ENCODE data around the gene UGT2B7.
"Not testable (repeated sequence)": the region's sequence is repeated elsewhere in the genome, so short reads cannot be mapped to it uniquely, and the experiment has no call there.

UGT2B7 gene

DNA sequence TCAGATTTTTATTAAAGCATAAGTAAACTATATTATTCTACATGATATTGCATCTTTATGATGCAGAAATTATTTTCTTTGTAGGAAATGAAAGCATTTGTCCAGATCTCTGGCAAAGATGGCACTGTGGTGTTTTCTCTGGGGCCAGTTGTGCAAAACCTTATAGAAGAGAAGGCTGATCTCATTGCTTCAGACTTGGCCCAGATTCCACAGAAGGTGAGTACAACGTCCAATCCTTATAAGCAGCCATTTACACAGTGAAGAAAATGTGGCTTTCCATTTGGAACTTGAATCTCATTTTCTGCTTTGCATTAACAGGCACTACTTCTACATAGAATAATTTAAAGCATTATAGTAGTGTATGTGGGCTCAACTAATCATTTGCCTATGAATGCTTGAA lies 6.9 kb upstream of the UGT2B7 start:
- DNase-seq = no peak

DNA sequence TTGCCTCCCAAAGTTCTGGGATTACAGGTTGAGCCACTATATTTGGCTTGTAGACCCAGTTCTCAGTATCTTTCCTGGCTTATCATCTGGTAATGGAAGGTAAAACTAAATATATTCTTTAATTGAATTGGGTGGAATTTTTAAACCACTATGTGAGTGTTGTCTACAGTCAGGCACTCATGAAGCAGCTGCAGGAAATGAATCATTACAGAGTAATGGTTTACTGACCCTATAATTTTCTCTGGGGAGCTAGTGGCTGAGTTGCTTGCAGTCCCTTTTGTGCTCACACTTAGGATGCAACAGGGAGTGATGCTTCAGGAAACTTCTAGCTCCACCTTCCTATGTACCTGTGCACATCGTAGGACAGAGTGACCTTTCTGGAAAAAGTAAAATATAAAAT lies 4.1 kb upstream of the UGT2B7 start:
- no peak for DNase-seq

DNA sequence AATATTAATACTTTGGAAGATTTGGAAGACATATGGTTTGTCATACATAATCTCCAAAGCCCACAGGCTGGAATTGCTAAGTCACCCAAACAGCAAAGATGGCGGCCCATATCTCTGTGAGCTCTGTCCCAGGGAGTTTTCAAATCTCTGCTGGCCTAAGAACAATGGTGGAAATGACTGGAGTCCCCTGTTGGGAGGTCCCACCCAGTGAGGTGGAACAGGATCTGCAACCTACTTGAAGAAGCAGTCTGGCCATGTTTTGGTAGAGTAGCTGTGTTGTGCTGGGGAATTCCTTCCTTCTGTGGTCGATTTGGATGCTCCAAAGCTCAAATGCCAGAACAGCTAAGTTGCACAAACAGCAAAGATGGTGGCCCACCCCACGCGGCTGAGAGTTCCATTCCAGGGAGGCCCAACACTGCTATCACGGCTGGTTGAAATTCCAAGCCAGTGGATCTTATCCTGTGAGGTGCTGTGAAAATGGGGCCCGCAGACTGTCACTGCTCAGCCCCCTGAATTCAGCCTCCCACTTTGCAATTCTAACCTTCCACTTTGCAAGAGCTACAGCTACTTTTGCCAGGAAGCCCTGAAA lies 3.2 kb upstream of the UGT2B7 start:
- no peak for DNase-seq

DNA sequence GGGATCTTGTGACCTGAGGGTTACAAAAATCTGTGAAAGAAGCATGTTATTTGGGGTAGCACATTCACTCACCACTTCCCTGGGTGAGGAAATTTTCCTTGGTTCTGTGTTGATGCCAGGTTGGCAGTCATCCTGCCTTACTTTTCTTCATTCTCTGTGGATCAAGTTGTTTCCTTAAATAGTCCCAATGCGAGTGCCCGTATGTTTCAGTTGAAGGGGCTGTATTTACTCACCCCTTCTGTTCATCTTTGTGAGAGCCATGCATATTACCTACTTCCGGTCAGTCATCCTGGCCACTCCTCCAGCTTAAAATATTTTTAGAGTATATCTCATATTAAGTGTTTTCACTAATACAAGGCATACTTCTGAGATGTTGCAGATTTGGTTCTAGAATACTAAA lies 2.6 kb upstream of the UGT2B7 start:
- no peak for DNase-seq

DNA sequence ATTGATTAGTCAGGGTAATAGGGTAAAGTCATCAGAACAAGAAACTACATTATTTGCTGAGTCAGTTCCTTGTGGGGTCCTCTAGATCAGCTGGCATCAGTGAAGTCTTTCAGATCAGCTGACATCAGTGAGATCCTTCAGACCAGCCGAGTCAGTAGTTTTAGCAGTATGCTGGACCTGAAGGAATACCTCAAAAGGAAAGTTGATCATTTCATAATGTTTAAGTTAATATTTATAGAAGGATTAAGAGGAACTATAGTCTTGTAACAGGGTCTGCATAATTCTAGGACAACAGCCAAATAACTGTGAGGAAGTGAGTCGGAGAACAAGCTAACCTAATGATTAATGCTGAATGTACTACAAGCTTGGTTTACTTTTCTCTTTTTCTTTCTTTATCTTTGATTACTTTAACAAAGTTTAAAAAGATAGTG lies 958 bp upstream of the UGT2B7 start:
- no peak for DNase-seq

DNA sequence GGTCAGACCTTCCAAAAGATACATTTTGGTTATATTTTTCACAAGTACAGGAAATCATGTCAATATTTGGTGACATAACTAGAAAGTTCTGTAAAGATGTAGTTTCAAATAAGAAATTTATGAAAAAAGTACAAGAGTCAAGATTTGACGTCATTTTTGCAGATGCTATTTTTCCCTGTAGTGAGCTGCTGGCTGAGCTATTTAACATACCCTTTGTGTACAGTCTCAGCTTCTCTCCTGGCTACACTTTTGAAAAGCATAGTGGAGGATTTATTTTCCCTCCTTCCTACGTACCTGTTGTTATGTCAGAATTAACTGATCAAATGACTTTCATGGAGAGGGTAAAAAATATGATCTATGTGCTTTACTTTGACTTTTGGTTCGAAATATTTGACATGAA lies 536 bp downstream of the UGT2B7 start:
- DNase-seq = no peak

DNA sequence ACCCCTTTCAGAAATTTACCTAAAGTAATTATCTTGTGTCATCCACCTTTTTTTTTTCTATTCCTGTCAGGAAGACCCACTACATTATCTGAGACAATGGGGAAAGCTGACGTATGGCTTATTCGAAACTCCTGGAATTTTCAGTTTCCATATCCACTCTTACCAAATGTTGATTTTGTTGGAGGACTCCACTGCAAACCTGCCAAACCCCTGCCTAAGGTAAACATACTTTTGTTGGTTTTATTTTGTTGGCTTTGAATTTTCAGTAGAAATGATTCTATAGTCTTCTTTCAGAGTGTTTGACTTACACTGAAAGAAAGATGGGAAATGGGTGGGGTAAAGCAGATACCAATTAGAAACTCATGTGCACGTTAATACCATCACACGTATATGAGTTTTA lies 2.2 kb downstream of the UGT2B7 start:
- no peak for DNase-seq

DNA sequence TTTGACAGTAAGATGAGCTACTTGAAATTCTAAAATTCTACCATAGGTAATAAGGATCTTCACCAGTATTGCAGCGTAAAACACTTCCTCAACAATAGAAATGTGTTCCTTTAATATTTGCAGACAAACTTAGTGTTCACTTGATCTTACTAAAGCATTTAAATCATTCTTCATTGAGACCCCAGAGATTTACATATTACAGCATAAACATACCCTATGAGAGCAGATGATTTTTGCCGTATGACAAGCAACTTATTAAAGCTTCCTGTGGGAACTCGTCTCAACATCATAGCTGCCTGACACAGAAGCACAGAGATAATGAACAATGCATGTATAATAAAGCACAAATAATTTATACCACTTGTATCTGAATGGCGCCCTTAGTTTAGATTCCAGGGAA lies 3.6 kb downstream of the UGT2B7 start:
- DNase-seq = no peak

DNA sequence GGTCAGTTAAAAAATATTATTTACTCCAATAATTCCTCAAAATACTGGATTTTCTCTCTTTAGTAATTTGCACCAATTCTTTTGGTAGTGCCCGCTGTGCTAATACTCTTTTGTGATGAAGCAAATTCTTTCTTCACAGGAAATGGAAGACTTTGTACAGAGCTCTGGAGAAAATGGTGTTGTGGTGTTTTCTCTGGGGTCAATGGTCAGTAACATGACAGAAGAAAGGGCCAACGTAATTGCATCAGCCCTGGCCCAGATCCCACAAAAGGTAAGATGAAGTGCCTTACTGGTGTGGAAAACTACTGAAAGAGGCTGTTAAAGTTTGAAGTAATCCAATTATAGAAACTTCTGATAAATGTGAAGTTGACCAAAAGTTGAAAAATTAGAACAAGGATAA lies 6.4 kb downstream of the UGT2B7 start:
- DNase-seq = not testable (repeated sequence)

DNA sequence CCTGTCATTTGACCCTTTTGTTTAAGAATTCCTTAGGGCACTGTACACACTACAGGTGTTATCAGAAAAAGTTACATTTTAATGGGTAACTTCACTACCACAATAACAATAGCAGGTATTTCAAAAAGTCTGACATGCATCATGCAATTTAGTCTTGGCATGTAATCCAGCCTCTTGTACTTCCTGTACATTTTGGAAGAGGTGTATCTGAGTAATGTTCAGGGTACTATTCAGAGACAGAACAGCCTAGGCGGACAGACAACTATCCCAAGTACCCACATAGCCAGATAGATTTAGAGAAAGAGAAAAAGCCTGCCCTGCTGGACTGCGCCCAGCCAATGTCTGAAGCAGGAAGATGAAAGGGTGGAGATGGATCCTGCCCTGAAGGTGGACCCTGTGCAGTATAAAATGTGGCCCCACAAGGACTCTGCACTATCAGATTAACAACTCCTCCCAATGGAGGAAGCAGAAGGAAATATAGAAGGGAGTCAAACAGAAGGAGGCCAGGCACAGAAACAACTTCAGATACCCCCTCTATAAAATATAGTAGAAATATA lies 8.5 kb downstream of the UGT2B7 start:
- DNase-seq = no peak

DNA sequence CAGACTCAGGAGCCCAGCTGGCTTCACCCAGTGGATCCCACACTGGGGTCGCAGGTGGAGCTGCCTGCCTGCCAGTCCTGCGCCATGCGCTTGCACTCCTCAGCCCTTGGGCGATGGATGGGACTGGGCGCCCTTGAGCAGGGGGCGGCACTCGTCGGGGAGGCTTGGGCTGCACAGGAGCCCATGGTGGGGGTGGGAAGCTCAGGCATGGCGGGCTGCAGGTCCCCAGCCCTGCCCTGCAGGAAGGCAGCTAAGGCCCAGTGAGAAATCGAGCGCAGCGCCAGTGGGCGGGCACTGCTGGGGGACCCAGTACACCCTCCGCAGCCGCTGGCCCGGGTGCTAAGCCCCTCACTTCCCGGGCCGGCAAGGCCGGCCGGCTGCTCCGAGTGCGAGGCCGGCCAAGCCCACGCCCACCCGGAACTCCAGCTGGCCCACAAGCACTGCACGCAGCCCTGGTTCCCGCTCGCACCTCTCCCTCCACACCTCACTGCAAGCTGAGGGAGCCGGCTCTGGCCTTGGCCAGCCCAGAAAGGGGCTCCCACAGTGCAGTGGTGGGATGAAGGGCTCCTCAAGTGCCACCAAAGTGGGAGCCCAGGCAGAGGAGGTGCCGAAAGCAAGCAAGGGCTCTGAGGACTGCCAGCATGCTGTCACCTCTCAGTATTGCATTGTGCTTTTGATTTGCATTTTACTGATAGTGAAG lies 19.0 kb downstream of the UGT2B7 start:
- not testable (repeated sequence) for DNase-seq

DNA sequence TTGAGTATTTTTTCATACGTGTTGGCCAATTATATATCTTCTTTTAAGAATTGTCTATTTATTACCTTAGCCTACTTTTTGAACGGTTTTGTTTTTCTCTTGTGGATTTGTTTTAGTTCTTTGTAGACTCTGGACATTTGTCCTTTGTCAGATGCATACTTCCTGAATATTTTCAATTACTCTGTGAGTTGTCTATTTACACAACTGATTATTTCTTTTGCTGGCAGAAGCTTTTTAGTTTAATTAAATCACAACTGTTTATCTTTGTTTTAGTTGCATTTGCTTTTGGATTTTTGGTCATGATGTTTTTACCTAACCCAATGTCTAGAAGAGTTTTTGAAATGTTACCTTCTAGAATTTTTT lies 19.6 kb downstream of the UGT2B7 start:
- no peak for DNase-seq

DNA sequence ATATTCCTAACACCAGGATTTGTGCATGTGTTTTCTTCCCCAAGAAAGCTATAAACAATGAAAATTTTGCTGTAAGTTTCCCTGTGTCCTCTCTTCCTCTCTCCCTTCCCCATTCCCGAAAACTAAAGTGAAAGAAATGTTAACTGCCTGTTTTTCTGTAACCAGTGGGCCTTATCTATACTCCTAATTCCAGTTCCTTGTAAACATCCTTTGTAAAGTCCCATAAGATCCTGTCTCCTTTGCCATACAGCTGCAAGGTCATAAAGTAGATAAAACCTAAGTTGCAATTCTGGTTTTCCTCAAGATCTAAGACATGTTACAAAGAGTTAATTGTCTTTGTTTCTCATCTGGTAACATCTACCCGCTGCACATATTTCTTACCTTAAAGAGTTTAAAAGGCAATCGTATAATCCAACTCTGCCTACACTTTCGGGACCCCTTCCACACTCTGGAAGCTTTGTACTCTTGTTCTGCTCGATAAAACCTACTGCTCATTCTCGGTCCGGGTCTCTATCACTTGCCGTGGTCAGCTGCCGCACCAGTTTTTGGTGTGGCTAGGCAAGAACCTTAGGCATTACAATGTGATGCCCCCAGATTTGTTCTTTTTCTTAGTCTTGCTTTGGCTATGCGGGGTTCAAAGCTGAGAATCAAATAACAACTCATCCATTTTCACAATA lies 20.5 kb downstream of the UGT2B7 start:
- DNase-seq = no peak

DNA sequence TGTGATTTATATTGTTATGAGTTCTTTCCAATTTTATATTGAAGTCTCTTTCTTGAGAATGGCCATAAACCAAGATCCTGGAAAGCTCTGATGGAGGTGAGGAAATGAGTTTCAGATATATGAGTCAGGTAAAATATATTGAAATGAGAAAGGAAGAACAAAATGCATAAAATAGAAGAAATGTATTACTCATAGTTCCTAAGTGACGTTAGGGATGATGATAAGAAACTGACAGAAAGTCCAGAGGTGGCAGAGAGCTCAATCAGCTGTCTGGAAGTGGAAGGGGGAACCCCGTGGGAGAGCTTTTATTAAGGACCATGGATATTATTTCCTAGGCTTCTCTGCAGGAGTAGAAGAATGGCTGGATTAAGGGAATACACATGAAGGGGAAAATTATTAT lies 24.6 kb downstream of the UGT2B7 start:
- no peak for DNase-seq

DNA sequence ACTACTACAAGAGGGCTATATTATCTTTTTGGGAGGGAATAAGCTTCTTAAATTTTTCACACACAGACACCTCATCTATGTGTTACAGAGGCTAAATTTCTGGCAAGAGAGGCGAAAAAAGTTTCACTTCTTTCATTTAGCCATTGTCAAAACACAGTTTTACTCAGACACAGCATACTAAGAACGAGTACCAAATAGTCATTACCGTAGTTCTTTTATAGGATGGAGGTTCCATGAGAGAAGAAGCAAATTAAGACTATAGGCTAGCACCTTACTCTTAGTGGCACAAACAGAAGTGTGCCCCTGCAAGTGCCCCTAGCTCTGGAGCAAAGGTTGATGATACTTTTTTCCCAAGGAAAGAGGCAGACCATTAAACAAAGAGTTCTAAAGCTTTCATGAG lies 26.2 kb downstream of the UGT2B7 start:
- no peak for DNase-seq

DNA sequence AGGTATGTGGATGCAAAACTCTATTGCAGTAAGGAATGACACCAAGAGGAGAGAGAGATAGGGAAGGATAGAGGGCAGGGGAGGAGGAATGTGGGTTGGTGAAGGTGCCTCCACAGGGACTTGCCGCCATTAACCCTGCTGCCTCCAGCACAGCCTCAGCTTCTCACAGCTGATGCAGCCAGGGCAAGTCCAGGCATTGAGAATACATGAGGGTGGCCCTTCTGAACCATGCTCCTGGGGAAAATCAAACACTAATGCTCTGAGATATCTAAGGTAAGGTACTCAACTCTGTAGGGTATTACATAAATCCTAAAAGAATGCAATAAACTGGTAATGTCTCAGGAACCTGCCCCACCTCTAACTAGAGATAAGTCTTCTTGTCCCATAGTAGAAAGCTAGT lies 28.7 kb downstream of the UGT2B7 start:
- DNase-seq = no peak

DNA sequence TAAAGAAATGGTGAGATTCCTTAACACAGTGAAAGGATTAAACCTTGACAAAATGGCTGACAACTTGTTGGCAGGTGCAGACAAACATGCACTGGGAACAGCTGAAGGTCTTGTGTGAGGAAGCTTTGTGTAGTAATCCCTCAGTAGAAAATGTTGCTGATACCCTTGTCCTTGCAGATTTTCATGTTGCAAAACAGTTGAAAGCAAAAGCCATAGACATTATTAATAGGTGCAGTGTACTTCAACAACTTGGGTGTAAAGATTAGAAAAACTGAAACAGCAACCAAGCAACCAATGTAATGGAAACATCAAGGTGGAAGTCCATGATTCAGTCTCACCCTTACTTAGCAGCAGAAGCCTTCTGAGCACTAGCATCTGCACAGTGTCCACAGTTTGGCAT lies 29.8 kb downstream of the UGT2B7 start:
- no peak for DNase-seq

DNA sequence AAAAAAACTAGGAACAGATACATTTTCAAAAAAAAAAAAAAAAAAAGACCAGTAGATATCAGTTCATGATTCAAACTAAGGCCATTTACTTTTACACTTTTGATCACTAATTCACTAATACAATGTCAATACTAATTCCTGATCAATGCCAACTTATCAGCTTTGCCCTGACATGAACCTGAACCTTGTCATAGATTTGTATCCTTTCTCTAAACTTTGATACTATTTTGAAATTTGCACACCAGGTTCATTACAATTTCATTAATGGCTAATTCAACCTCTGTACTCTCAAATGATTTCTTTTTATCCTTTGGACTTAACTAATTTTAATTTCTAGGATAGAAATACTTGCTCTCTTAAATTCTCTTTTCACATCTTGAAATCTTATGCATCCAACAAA lies 37.7 kb downstream of the UGT2B7 start:
- no peak for DNase-seq

DNA sequence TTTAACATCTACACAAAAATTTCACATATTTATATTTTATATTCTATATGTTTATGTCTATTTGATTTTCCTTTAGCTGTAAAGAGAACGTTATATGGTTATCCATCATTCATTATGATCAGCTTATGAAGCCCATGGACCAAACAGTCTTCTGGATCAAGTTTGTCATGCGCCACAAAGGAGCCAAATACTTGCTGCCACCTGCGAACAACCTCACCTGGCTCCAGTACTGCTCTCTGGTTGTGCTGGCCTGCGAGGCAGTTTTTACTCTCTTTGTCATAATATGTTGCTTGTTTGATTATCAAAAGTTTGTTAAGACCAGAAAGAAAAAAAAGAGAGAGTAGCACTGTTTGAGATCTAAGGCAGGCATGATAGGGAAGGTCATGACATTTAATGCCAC lies 38.2 kb downstream of the UGT2B7 start:
- no peak for DNase-seq

DNA sequence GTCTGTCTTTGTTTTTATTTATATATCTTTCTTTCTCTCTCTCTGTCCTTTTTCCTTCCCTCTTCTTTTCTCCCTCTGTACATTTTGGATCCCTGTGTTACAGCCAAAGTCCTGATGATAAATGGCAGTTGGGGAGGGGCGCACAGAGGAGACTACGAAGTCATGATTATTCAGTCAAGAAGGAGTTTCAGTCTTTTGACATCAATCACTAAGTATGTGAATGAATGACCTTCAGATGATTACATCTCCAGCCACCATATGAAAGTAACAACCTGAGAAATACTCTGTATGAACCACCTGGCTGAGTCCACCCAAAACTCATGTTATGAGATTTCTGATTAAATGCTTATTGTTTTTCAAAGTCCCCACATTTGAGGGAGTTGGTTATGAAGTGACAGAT lies 45.0 kb downstream of the UGT2B7 start:
- no peak for DNase-seq

DNA sequence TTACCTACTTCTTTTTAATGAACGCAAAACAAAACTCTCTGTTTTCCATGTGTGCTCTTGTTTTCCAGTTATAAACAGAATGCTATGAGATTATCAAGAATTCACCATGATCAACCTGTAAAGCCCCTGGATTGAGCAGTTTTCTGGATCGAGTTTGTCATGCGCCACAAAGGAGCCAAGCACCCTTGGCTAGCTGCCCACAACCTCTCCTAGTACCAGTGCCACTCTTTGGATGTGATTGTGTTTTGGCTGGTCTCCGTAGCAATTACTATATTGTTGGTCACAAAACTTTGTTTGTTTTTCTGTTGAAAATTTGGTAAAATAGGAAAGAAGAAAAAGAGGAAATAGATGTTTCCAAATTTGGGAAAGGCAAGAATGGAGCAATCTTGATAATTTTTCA lies 51.1 kb downstream of the UGT2B7 start:
- no peak for DNase-seq

DNA sequence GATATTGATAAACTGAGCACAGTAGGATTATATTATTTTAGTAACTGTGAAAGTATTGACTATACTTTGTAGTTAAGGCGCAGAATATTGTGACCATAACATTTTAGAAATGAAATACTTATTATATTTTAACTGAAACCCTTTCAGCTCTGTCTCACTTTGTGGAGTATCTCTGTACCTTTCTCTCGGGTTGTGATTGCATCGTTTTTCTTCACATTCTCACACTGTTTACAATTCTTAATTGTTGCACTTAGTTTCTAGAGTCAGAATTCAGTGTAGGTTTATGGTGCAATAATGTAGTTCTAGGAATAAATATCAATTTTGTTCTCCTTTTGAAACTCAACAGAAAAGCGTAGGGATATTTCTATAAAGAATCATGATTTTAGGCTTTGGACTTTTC lies 57.7 kb downstream of the UGT2B7 start:
- no peak for DNase-seq

DNA sequence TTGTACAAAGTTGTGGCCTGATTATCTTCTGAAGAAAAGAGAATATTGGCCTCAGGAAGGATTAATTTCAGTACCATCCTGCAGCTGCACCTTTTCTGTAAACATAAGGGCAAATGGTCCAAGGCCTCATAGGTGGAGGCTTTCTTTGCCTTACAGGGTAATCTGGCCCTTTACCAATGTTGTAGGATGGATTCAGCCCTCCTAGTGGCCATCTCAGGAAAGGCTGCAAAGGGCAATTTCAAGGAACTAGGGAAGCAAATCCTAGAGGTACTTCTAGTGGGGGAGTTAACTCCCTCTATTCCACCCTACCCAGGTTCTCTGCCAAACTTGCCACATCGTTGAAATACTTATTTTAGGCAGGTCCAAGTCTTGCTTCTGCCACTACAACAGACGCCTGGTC lies 60.6 kb downstream of the UGT2B7 start:
- DNase-seq = no peak

Data from NCI-H1694 treated with DMSO at 0.1 percent for 48 hours (cell line).